Frontal cortex (tissue), 4 donors: Measurements from ENCODE around the gene AKR1B1. TPM values are rescaled to one million over a fixed set of nuclear protein-coding genes. Genes with fewer than 3 reads are reported as not detected.

Experiments used
- DNase-seq, 2 donors: peaks; one replicate each; pipeline ENCODE4 v3.0.0; 2012; ENCODE audit warnings: low spot score in 2 of 2
- FAIRE-seq: peaks from 2 replicates; lab custom pipeline; 2012; peaks lifted over from hg19 to GRCh38; lab: Jason Lieb, UNC
- total RNA-seq: library from RNA; depleted of rRNA; stranded (reverse); fragments of >200 nt; gene quantifications from one replicate; pipeline ENCODE4 v1.2.3, GENCODE V29; 2014
- donor health status: control.
- donor health status: control.
- donor health status: control.

AKR1B1 gene
- total RNA-seq, 1 donor from 2014 or later: 49.3 TPM

- no peak for FAIRE-seq
- DNase-seq: no peak
Measured at GRCh38 chr7:134472572-134473244, 13.8 kb upstream of the AKR1B1 start.

DNA sequence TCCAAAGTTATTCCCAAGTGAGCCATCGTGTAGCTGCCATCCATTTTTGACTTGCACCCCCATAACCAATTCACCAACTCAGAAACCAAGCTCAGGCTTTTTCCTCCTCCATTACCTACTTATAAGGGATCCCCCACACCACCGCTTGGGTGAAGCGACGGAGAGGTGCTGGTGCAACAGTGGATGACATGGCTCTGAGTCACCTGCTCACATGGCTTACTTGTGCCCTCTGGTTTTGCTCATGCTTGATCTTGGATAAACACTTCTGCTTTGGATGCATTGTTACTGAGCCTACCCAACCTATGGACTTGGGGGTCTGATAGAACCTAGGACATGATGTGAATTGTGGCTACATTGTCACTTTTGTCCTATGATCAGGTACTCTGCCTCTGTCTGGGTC, 12.0 kb upstream of the AKR1B1 start:
- no peak for DNase-seq
- no peak for FAIRE-seq

- DNase-seq: no peak
- FAIRE-seq: no peak
Measured at GRCh38 chr7:134469622-134470021, 10.7 kb upstream of the AKR1B1 start.

GRCh38 chr7:134468475-134468874, 9.6 kb upstream of the AKR1B1 start:
- no peak for DNase-seq
- no peak for FAIRE-seq

- FAIRE-seq (no peak), DNase-seq (no peak)
Measured at GRCh38 chr7:134468054-134468453, 9.2 kb upstream of the AKR1B1 start.

- no peak for DNase-seq
- no peak for FAIRE-seq
Measured at GRCh38 chr7:134465491-134465890, 6.6 kb upstream of the AKR1B1 start.

DNA sequence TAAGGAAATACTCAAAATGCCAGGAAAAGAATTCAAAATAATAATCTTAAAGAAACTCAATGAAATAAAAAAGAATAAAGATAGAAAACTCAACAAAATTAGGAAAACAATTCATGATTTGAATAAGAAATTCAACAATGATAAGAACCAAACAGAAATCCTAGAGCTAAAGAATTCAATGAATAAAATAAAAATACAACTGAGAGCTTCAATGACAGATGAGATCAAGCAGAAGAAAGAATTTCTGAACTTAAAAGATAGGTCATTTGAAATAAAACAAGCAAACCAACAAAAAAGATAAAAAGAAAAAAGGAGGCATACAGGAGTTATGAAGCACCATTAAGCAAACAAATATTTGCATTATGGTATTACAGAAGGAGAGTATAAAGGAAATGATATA, 5.6 kb upstream of the AKR1B1 start:
- no peak for FAIRE-seq
- DNase-seq: no peak

- no peak for FAIRE-seq
Measured at GRCh38 chr7:134463751-134464150, 4.9 kb upstream of the AKR1B1 start.

GRCh38 chr7:134462337-134462925, 3.5 kb upstream of the AKR1B1 start:
- DNase-seq: no peak
- no peak for FAIRE-seq

More at GRCh38 chr7:134463751-134464150, 4.9 kb upstream of the AKR1B1 start:
- no peak for DNase-seq

- no peak for DNase-seq
- no peak for FAIRE-seq
Measured at GRCh38 chr7:134461916-134462315, 3.0 kb upstream of the AKR1B1 start.

GRCh38 chr7:134459981-134460380, 1.1 kb upstream of the AKR1B1 start:
- FAIRE-seq: no peak
- no peak for DNase-seq

GRCh38 chr7:134458341-134458805, 527 bp downstream of the AKR1B1 start:
- FAIRE-seq: no peak

DNA sequence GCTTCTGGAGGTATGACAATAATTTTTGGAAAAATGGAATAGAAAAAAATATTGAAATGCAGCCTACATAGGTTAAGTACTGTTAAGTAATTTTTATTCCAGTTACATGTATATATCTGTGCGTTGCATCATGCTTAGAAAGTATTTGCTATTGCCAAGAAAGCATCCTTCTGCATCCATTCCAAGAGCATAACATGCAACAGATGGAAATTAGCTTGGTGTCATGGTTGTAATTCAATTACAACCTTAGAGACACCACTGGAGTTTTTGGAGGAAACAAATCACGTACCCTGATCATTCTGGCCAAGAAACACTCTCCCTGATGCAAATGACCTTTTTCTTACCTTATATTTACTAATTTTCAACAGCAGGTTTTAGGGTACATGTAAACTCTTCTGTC, 1.7 kb downstream of the AKR1B1 start:
- DNase-seq (no peak), FAIRE-seq (no peak)

More at GRCh38 chr7:134458341-134458805, 527 bp downstream of the AKR1B1 start:
- DNase-seq: peak; percentile 51 to 65

DNA sequence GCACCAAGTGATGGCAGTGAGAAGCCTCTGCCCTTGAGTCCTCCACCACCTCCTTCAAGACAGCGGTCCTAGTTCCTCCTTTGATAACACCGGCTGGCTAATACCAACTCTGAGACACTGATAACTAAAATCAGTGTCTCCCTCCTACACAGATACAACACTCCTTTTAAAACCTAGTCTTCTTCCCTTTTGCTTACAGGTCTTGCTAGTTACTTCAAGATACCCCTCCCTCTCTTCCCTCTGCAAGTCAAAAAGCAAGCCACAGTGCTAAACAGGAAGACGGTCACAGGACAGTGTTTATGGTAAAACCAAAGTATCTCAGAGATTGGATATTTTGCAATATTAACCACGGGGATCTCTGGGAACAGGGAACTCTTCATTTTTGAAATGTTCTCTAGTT, 4.6 kb downstream of the AKR1B1 start:
- FAIRE-seq: no peak

GRCh38 chr7:134453518-134453917, 5.4 kb downstream of the AKR1B1 start:
- FAIRE-seq (no peak), DNase-seq (no peak)

More for the DNA sequence above, 4.6 kb downstream of the AKR1B1 start:
- no peak for DNase-seq

GRCh38 chr7:134452991-134453473, 5.9 kb downstream of the AKR1B1 start:
- FAIRE-seq (no peak), DNase-seq (no peak)

- DNase-seq: no peak
- FAIRE-seq: no peak
Measured at GRCh38 chr7:134452419-134452838, 6.5 kb downstream of the AKR1B1 start.

DNA sequence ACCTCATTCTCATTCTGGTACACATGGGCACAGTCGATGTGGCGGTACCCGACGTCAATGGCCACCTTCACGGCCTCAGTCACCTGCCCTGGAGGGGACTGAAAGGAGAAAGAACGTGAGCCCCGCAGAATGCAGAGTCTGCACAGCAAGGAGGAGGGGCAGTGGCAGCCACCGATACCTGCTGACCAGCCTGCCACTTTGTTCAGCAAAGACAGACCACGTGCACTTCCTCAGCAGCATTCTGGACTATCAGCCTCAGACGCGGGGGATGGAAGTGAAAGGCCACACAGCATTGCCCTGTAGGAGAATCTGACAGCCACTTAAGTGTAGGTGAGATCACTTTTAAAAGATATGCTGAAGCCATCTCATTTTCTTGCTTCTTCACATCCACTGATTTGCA, 7.2 kb downstream of the AKR1B1 start:
- FAIRE-seq: no peak
- DNase-seq: no peak

- FAIRE-seq (no peak), DNase-seq (no peak)
Measured at GRCh38 chr7:134450294-134451000, 8.5 kb downstream of the AKR1B1 start.

DNA sequence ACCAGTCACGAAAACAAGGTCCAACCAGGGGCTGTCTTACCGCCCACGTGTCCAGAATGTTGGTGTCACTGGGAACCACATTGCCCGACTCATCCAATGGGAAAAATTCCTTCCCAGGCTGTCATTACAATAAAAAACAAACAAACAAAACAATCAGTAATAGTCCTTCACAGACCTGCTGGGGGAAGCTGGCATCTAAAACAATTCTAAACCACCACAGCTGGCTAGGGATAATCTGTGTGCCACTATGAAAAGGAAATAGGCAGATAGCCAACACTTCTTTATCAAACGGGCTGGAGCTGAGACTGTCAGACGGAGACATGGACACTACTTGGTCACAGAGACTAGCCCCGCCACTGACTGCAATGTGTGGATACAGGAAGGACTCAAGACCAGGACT, 9.2 kb downstream of the AKR1B1 start:
- DNase-seq: no peak
- no peak for FAIRE-seq
